B cell (primary cell): ENCODE data around the gene TRIM62. TPM values are rescaled to one million over a fixed set of nuclear protein-coding genes. Genes with fewer than 3 reads are reported as not detected.

Experiments used
- ATAC-seq: fragments of 200-7000 bp; cut with Tn5 transposase; one replicate; pipeline ENCODE4 v1.10.0; 2021; ENCODE audit warnings: low read depth, mild to moderate bottlenecking, moderate number of reproducible peaks, moderate library complexity
- CTCF ChIA-PET: fragments of 350-600 bp; sonication (Branson Sonifier 250); formaldehyde crosslinking; loops from one replicate; lab custom pipeline; 2021; ENCODE audit warnings: antibody characterized with exemption, inconsistent platforms; lab: Charles Lee
- POLR2A ChIA-PET: fragments of 350-600 bp; sonication (Branson Sonifier 250); formaldehyde crosslinking; loops from one replicate; lab custom pipeline; 2021; ENCODE audit warnings: antibody characterized with exemption; lab: Charles Lee
- DNase-seq: peaks from one replicate; pipeline ENCODE4 v3.0.0; 2013
- H2AFZ ChIP-seq: 2 replicates; pipeline ENCODE4 v1.6.1; 2012; ENCODE audit warnings: mild to moderate bottlenecking, low read depth, low read length; ENCODE audit not compliant: insufficient read depth, poor library complexity, severe bottlenecking
- H3K27ac ChIP-seq, 2 donors: 1 replicate in 1 of 2; 2 replicates in 1 of 2; pipeline ENCODE4 v1.5.1; 2012 to 2013; ENCODE audit warnings: low read length in 2 of 2, mild to moderate bottlenecking in 2 of 2, moderate library complexity in 1 of 2
- H3K27me3 ChIP-seq, 4 experiments: fragments of 200-600 bp in 1 of 4; sonication (generic) in 1 of 4; replicated peaks in 1 of 4; 1 replicate in 2 of 4; 2 replicates in 2 of 4; pipeline versions ENCODE4 v1.6.1 to v1.7.0; 2013 to 2016; ENCODE audit warnings: low read length in 3 of 4, mild to moderate bottlenecking in 2 of 4, mixed read lengths in 1 of 4, moderate library complexity in 1 of 4; ENCODE audit not compliant: insufficient read depth in 4 of 4, control insufficient read depth in 3 of 4; ENCODE audit errors: control extremely low read depth in 1 of 4
- H3K36me3 ChIP-seq, 2 experiments: replicated peaks in 1 of 2; 1 replicate in 1 of 2; 2 replicates in 1 of 2; pipeline versions ENCODE4 v1.6.1 to v1.7.1; 2013; ENCODE audit warnings: low read length in 1 of 2; ENCODE audit not compliant: insufficient read depth in 2 of 2, control insufficient read depth in 1 of 2; ENCODE audit errors: control extremely low read depth in 1 of 2, extremely low read depth in 1 of 2
- H3K4me1 ChIP-seq, 2 donors: fragments of 200-600 bp in 1 of 2; sonication (generic) in 1 of 2; 1 replicate in 1 of 2; 2 replicates in 1 of 2; pipeline versions ENCODE4 v1.5.1 to v1.6.1; 2013 to 2017; ENCODE audit warnings: low read length in 2 of 2; ENCODE audit not compliant: control insufficient read depth in 2 of 2, insufficient read depth in 2 of 2
- H3K4me2 ChIP-seq: replicated peaks from 2 replicates; pipeline ENCODE3; 2012; ENCODE audit warnings: mild to moderate bottlenecking, low read depth, low read length; ENCODE audit not compliant: poor library complexity, severe bottlenecking
- H3K4me3 ChIP-seq, 5 experiments: fragments of 200-600 bp in 1 of 5; sonication (generic) in 1 of 5; 1 replicate in 3 of 5; 2 replicates in 2 of 5; pipeline versions ENCODE4 v1.5.1 to v1.7.0; 2011 to 2016; ENCODE audit warnings: low read length in 4 of 5, mild to moderate bottlenecking in 4 of 5, low read depth in 2 of 5, control low read depth in 1 of 5, moderate library complexity in 1 of 5; ENCODE audit not compliant: insufficient read depth in 1 of 5; ENCODE audit errors: control extremely low read depth in 1 of 5, extremely low read depth in 1 of 5
- H3K79me2 ChIP-seq: fragments of 200-600 bp; sonication (generic); one replicate; pipeline ENCODE4 v1.6.0; 2016; ENCODE audit warnings: low read length; ENCODE audit not compliant: control insufficient read depth, insufficient read depth
- H3K9ac ChIP-seq: fragments of 200-600 bp; sonication (generic); 2 replicates; pipeline ENCODE4 v1.6.1; 2017; ENCODE audit warnings: mild to moderate bottlenecking, low read length, moderate library complexity
- H3K9me3 ChIP-seq, 3 donors: one replicate each; pipeline versions ENCODE4 v1.6.1 to v1.7.1; 2013; ENCODE audit warnings: low read length in 2 of 3; ENCODE audit not compliant: control insufficient read depth in 2 of 3, insufficient read depth in 1 of 3; ENCODE audit errors: control extremely low read depth in 1 of 3
- H4K20me1 ChIP-seq: 2 replicates; pipeline ENCODE4 v1.6.0; 2012; ENCODE audit warnings: mild to moderate bottlenecking, low read length; ENCODE audit not compliant: insufficient read depth, control insufficient read depth, poor library complexity, severe bottlenecking
- H3K27ac Mint-ChIP-seq: one replicate; pipeline ENCODE4 v1.8.0; 2021; ENCODE audit warnings: mixed read lengths
- H3K27me3 Mint-ChIP-seq: one replicate; pipeline ENCODE4 v1.8.0; 2021; ENCODE audit warnings: mixed read lengths
- H3K4me1 Mint-ChIP-seq: one replicate; pipeline ENCODE4 v1.8.0; 2021; ENCODE audit warnings: mixed read lengths
- H3K4me3 Mint-ChIP-seq: one replicate; pipeline ENCODE4 v1.8.0; 2021; ENCODE audit warnings: mixed read lengths
- H3K9me3 Mint-ChIP-seq: one replicate; pipeline ENCODE4 v1.8.0; 2022; ENCODE audit warnings: mixed read lengths; ENCODE audit not compliant: insufficient read depth
- CTCF ChIP-seq: fragments of 200-600 bp; IDR thresholded peaks from one replicate; pipeline ENCODE4 v1.8.0; 2022; ENCODE audit warnings: antibody characterized with exemption, mild to moderate bottlenecking
- EZH2 ChIP-seq: IDR thresholded peaks from 2 replicates; pipeline ENCODE4 v1.6.1; 2012; ENCODE audit warnings: borderline replicate concordance, low read depth, mild to moderate bottlenecking, moderate library complexity, low read length; ENCODE audit not compliant: insufficient read depth, poor library complexity, severe bottlenecking
- WGBS: methylation state at CpG from one replicate; pipeline ENCODE4 v1.1.5; 2013; ENCODE audit warnings: missing lambda C conversion rate; ENCODE audit not compliant: insufficient coverage; 5-methylcytosine and 5-hydroxymethylcytosine counted together
- intact Hi-C: fragments of 100-400 bp; cut with micrococcal nuclease; formaldehyde crosslinking; loops from one replicate; pipeline ENCODE4 v1.10.0; 2022
- polyA plus RNA-seq: library from polyadenylated mRNA; depleted of rRNA; stranded (reverse); fragments of >200 nt; gene quantifications from 2 replicates; pipeline ENCODE4 v1.2.3, GENCODE V29; 2012
- total RNA-seq, 2 donors: library from RNA; stranded (reverse); fragments of 120-200 nt in 1 of 2; gene quantifications; 1 replicate in 1 of 2; 2 replicates in 1 of 2; pipeline versions ENCODE4 v1.2.3 to v1.2.4, GENCODE V29; 2013 to 2022

TRIM62 gene
- total and polyA plus RNA-seq, 2 donors (not counting 1 experiment from before 2014, with no cell fraction given) = 10.7 to 24.1 TPM

- ChIA-PET CTCF (interaction anchor here (0.7 kb wide), 1 partner anchor 38 kb away, joined by 3 read pairs; no protein-coding TSS in a partner anchor), POLR2A (no interaction called here)
- TF ChIP-seq EZH2 (no peak), CTCF (no peak)
- H3K27me3 Mint-ChIP-seq = no peaks in the 10 kb centered on the region
- intact Hi-C loops = no loop called here
- H3K27ac Mint-ChIP-seq = no peak overlapping the region
- Histone ChIP-seq H3K4me3 (no peak overlapping the region), H3K4me2 (no peak overlapping the region), H2AFZ (no peak overlapping the region), H3K79me2 (no peaks in the 10 kb centered on the region), H3K36me3 (no peaks in the 10 kb centered on the region), H3K9me3 (no peaks in the 10 kb centered on the region), H3K27me3 (no peaks in the 10 kb centered on the region), H4K20me1 (no peaks in the 10 kb centered on the region), H3K27ac (no peak overlapping the region), H3K9ac (no peak overlapping the region), H3K4me1 (peaks cover 0 to 1% of the 10 kb centered on the region in 2 donors)
- no peaks in the 10 kb centered on the region for H3K9me3 Mint-ChIP-seq
- H3K4me3 Mint-ChIP-seq = no peak overlapping the region
- peaks cover 6% of the 10 kb centered on the region for H3K4me1 Mint-ChIP-seq
- whole genome bisulfite sequencing = 90% methylated on average over 8 of the region's 10 CpGs
- ATAC-seq = no peak
- no peak for DNase-seq
Observed at GRCh38 chr1:33133478-33134105, 48.3 kb downstream of the TRIM62 start.

GRCh38 chr1:33132549-33132948 is 49.3 kb downstream of the TRIM62 start:
- Histone ChIP-seq H3K4me2 (no peak overlapping the region), H4K20me1 (no peaks in the 10 kb centered on the region), H3K9me3 (no peaks in the 10 kb centered on the region), H3K9ac (no peak overlapping the region), H3K36me3 (no peaks in the 10 kb centered on the region), H3K4me1 (peaks cover 7 to 12% of the 10 kb centered on the region in 2 donors), H3K27me3 (no peaks in the 10 kb centered on the region), H3K79me2 (no peaks in the 10 kb centered on the region), H3K4me3 (no peak overlapping the region), H2AFZ (no peak overlapping the region), H3K27ac (no peak overlapping the region)
- no peak overlapping the region for H3K27ac Mint-ChIP-seq
- no peak for DNase-seq
- H3K4me1 Mint-ChIP-seq = peaks cover 8% of the 10 kb centered on the region
- TF ChIP-seq EZH2 (no peak), CTCF (no peak)
- ATAC-seq = no peak
- H3K4me3 Mint-ChIP-seq = no peak overlapping the region
- no CpG with 5 or more reads among the region's 2 CpGs for WGBS
- CTCF ChIA-PET = no interaction called here
- POLR2A ChIA-PET = no interaction called here
- intact Hi-C loops = no loop called here
- H3K9me3 Mint-ChIP-seq = no peaks in the 10 kb centered on the region
- H3K27me3 Mint-ChIP-seq = no peaks in the 10 kb centered on the region
